ENCODE measurements around the gene MDN1.

- TF ChIP-seq, protein P1, sequence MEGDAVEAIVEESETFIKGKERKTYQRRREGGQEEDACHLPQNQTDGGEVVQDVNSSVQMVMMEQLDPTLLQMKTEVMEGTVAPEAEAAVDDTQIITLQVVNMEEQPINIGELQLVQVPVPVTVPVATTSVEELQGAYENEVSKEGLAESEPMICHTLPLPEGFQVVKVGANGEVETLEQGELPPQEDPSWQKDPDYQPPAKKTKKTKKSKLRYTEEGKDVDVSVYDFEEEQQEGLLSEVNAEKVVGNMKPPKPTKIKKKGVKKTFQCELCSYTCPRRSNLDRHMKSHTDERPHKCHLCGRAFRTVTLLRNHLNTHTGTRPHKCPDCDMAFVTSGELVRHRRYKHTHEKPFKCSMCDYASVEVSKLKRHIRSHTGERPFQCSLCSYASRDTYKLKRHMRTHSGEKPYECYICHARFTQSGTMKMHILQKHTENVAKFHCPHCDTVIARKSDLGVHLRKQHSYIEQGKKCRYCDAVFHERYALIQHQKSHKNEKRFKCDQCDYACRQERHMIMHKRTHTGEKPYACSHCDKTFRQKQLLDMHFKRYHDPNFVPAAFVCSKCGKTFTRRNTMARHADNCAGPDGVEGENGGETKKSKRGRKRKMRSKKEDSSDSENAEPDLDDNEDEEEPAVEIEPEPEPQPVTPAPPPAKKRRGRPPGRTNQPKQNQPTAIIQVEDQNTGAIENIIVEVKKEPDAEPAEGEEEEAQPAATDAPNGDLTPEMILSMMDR (conservative IDR thresholded peaks at IDR 0.05; ENCODE audit: low read length), result no peak
- TF ChIP-seq EZH2phosphoT487 (IDR thresholded peaks at IDR 0.05; ENCODE audit: borderline replicate concordance, low read depth, low read length), result no peak
Measured at GRCh38 chr6:89638320-89639195, 181.0 kb downstream of the MDN1 start, which contains the start of gene LYRM2.

Measured in OCI-LY7 (cell line).